Measurements from ENCODE around the gene SESN1. TPM values are rescaled to one million over a fixed set of nuclear protein-coding genes. Genes with fewer than 3 reads are reported as not detected.
A peak's percentile ranks its signal among the peaks of the same experiment; 100 is the strongest.

SESN1 gene
- total RNA-seq, 1 experiment from 2014 or later, result 30.4 TPM

GRCh38 chr6:109031416-109031815, 63.2 kb downstream of the SESN1 start:
- no peak for DNase-seq (ENCODE audit: low read depth)

- DNase-seq (ENCODE audit: low read depth), result no peak
These were observed 65.3 kb downstream of the SESN1 start for GRCh38 chr6:109029313-109029712.

GRCh38 chr6:109028439-109028838, 66.2 kb downstream of the SESN1 start:
- no peak for DNase-seq (ENCODE audit: low read depth)

- DNase-seq (ENCODE audit: low read depth), result no peak
These were observed 66.7 kb downstream of the SESN1 start for GRCh38 chr6:109027964-109028363.

GRCh38 chr6:109025639-109026038, 69.0 kb downstream of the SESN1 start:
- DNase-seq (ENCODE audit: low read depth), result no peak

GRCh38 chr6:109024784-109025183, 69.9 kb downstream of the SESN1 start:
- peak; percentile 67 for DNase-seq (ENCODE audit: low read depth)

- DNase-seq (ENCODE audit: low read depth), result peak; percentile 37
These were observed 70.3 kb downstream of the SESN1 start for GRCh38 chr6:109024368-109024767.

GRCh38 chr6:109023356-109023925, 71.2 kb downstream of the SESN1 start:
- DNase-seq (ENCODE audit: low read depth), result peak; percentile 13

GRCh38 chr6:109021870-109022269, 72.8 kb downstream of the SESN1 start:
- DNase-seq (ENCODE audit: low read depth), result no peak

- no peak for DNase-seq (ENCODE audit: low read depth)
These were observed 74.7 kb downstream of the SESN1 start for GRCh38 chr6:109019911-109020310.

- DNase-seq (ENCODE audit: low read depth), result no peak
These were observed 79.5 kb downstream of the SESN1 start for GRCh38 chr6:109015176-109015575.

- DNase-seq (ENCODE audit: low read depth), result no peak
These were observed 80.0 kb downstream of the SESN1 start for GRCh38 chr6:109014606-109015005.

- no peak for DNase-seq (ENCODE audit: low read depth)
These were observed 80.9 kb downstream of the SESN1 start for GRCh38 chr6:109013656-109014305.

- DNase-seq (ENCODE audit: low read depth), result no peak
These were observed 83.9 kb downstream of the SESN1 start for GRCh38 chr6:109010705-109011102.

- no peak for DNase-seq (ENCODE audit: low read depth)
These were observed 84.5 kb downstream of the SESN1 start for GRCh38 chr6:109009962-109010704.

- DNase-seq (ENCODE audit: low read depth), result peak; percentile 71
These were observed 85.2 kb downstream of the SESN1 start for GRCh38 chr6:109009236-109009961.

- peak; percentile 53 for DNase-seq (ENCODE audit: low read depth)
These were observed 86.0 kb downstream of the SESN1 start for GRCh38 chr6:109008537-109009235.

- no peak for DNase-seq (ENCODE audit: low read depth)
These were observed 86.6 kb downstream of the SESN1 start for GRCh38 chr6:109008054-109008453.

- no peak for DNase-seq (ENCODE audit: low read depth)
These were observed 87.1 kb downstream of the SESN1 start for GRCh38 chr6:109007521-109007920.

GRCh38 chr6:109006818-109007217, 87.8 kb downstream of the SESN1 start:
- DNase-seq (ENCODE audit: low read depth), result no peak

- DNase-seq (ENCODE audit: low read depth), result no peak
These were observed 91.8 kb downstream of the SESN1 start for GRCh38 chr6:109002882-109003281.
